GM10266 (cell line): Measurements from ENCODE around the gene STPG1.

ENCODE experiments used
- DNase-seq: peaks from one replicate; pipeline ENCODE4 v3.0.0; 2012; ENCODE audit errors: extremely low spot score
- TF ChIP-seq, protein P1 (sequence below): IDR thresholded peaks from 2 replicates; pipeline ENCODE4 v1.5.1; 2012; ENCODE audit warnings: mild to moderate bottlenecking, low read depth; ENCODE audit not compliant: control insufficient read depth, insufficient read depth; ENCODE audit errors: missing control alignments

The STPG1 gene

DNA sequence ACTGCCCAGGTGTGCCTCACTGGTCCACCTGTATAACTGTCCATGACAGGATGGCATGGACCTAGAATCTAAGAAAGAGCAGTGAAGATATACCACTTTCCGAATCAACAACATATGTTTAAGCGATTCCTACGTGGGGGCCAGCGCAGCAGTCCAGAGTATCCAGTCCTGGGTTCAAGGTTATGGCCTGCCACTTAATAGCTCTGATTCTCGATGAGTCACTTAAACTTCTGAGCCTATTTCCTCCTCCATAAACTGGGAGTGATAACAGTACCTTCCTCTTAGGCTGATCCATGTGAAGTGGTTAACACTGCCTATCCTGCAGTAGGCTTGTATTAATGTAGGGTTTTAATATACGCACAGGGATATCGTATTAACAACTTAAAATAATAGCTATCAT lies 2.8 kb downstream of the STPG1 start:
- DNase-seq, result no peak
- TF ChIP-seq, protein P1, sequence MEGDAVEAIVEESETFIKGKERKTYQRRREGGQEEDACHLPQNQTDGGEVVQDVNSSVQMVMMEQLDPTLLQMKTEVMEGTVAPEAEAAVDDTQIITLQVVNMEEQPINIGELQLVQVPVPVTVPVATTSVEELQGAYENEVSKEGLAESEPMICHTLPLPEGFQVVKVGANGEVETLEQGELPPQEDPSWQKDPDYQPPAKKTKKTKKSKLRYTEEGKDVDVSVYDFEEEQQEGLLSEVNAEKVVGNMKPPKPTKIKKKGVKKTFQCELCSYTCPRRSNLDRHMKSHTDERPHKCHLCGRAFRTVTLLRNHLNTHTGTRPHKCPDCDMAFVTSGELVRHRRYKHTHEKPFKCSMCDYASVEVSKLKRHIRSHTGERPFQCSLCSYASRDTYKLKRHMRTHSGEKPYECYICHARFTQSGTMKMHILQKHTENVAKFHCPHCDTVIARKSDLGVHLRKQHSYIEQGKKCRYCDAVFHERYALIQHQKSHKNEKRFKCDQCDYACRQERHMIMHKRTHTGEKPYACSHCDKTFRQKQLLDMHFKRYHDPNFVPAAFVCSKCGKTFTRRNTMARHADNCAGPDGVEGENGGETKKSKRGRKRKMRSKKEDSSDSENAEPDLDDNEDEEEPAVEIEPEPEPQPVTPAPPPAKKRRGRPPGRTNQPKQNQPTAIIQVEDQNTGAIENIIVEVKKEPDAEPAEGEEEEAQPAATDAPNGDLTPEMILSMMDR, result no peak

DNA sequence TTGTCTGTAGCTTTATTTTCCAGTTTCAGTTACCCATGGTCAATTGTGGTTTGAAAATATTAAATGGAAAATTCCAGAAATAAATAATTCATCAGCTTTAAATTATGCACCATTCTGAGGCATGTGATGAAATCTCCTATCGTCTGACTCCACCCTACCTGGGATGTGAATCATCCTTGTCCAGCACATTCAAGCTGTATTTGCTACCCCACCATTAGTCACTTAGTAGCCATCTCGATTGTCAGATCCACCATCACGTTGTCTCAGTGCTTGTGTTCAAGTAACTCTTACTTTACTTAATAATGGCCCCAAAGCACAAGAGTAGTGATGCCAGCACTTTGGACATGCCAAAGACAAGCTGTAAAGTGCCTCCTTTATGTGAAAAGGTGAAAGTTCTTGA lies 4.0 kb downstream of the STPG1 start:
- no peak for DNase-seq
- TF ChIP-seq, protein P1, result no peak

DNA sequence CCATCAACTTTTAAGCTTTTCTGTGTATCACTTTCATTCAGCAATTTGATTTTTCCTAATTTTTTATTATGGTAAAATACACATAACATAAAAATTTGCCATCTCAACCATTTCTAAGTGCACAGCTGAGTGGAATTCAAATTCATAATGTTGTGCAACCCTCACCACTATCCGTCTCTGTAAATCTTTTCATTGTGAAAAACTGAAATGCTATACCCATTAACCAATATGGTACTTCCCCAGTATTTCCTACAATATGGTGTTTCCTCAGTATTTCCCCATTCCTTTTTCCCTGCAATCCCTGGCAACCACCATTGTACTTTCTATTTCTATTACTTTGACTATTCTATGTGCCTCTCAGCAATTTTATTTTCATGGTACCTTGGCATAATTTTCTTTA lies 6.8 kb downstream of the STPG1 start:
- TF ChIP-seq, protein P1, result no peak
- DNase-seq, result no peak

DNA sequence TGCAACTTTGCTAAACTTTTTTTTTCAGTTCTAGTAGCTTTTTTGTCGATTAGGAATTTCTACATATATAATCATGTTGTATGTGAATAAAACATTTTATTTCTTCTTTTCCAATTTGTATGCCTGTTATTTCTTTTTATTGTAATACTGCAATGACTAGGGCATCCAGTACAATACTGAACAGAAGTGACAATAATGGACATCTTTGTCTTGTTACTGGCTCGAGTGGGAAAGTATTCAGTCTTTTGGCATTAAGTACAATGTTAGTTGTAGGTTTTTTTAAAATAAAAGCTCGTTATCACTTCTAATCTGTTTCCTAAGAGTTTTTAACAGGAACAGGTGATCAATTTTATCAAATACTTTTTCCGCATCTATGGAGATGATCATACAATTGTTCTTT lies 9.8 kb downstream of the STPG1 start:
- no peak for DNase-seq
- TF ChIP-seq, protein P1, result no peak

DNA sequence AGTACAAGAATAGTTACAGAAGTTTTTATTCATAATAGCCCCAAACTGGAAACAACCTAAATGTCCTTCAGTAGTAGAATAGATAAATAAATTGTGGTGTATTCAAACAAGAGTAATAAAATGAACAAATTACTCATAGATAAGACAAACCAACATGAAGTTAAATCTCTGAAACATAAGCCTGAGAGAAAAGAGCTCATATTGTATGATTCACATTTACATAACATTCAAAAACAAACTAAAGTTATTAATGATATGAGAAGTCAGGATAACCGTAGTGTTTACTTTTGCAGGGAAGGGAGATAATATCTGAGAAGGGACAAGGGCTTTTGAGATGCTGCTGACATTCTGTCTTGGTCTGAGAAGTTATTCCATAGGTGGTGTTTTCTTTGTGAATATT lies 13.5 kb downstream of the STPG1 start:
- DNase-seq, result no peak
- TF ChIP-seq, protein P1, result no peak

DNA sequence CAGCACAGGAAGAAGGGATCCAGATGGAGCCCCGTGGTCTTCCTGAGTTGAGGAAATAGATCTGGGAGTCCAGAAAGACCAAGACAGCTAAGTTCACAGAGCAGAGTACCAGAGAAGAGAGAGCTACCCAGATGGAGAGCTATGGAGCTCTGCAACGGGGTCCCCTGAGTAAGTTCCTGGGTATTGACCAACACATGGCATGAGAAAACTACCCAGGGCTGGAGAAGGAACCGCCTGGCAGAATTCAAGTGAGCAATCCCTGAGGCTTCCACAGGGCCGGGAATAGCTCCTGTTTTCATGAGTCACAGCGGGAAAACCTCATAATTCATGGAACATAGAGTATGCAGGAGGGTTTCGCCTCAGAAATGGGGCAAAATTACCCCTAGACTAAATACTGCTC lies 19.7 kb downstream of the STPG1 start:
- TF ChIP-seq, protein P1, result no peak
- DNase-seq, result no peak

DNA sequence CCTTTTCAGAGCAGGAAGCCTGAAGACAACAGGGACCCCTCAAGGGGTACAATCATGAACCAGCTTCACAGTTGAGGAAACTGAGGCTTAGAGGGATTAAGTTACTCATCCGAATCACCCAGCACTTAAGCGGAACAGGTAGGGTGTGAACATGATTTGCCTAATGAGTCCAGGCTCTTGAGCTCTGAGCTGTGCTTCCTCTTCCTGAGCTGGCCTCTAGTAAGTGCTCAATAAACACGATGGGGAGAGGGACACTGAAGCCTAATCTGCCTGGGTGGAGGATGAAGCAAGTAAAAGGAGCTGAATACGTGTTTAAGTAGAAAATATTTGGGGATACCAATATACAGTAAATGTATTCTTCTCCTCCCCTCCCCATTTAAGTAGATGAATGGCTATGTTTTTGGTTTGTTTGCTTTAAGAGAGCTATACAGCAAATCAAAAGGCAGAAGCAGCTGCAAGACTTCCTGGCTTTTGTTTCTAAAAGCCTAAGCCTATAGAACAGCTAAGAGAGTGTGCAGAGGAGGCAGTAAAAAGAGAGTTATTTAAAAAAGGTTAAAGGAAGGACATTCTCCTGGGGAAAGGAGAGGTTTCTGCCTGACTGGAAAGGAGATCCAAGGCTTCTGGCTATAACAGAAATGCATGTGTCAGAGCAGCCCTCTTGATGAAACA lies 20.5 kb downstream of the STPG1 start:
- no peak for DNase-seq
- TF ChIP-seq, protein P1, result no peak
